Gastrocnemius medialis (tissue), 4 donors: Measurements from ENCODE around the gene FBRSL1. TPM values are rescaled to one million over a fixed set of nuclear protein-coding genes. Genes with fewer than 3 reads are reported as not detected.

Source experiments
- ATAC-seq, 2 donors: fragments of 150-250 bp; one replicate each; pipeline ENCODE4 v1.9.1; 2016
- DNase-seq, 2 donors: peaks; one replicate each; pipeline ENCODE4 v3.0.0-alpha.2; 2019
- H3K27ac ChIP-seq, 4 donors: fragments of 200-600 bp; sonication (generic); 1 replicate in 1 of 4; 2 replicates in 3 of 4; pipeline ENCODE4 v1.5.1; 2016 to 2018; ENCODE audit warnings: mild to moderate bottlenecking in 2 of 4, moderate library complexity in 1 of 4
- H3K27me3 ChIP-seq, 3 donors: fragments of 200-600 bp; sonication (generic) in 2 of 3; 1 replicate in 1 of 3; 2 replicates in 2 of 3; pipeline versions ENCODE4 v1.5.1 to v1.6.0; 2016 to 2019; ENCODE audit warnings: mild to moderate bottlenecking in 1 of 3, moderate library complexity in 1 of 3
- H3K36me3 ChIP-seq, 2 donors: fragments of 200-600 bp; sonication (generic) in 1 of 2; one replicate each; pipeline ENCODE4 v1.5.1; 2017 to 2018
- H3K4me1 ChIP-seq, 2 donors: fragments of 200-600 bp; sonication (generic) in 1 of 2; one replicate each; pipeline ENCODE4 v1.5.1; 2016 to 2017; ENCODE audit warnings: mild to moderate bottlenecking in 2 of 2
- H3K4me3 ChIP-seq, 4 donors: fragments of 200-600 bp; sonication (generic) in 3 of 4; 1 replicate in 1 of 4; 2 replicates in 3 of 4; pipeline ENCODE4 v1.5.1; 2016 to 2019; ENCODE audit warnings: mild to moderate bottlenecking in 2 of 4
- H3K9me3 ChIP-seq, 3 donors: fragments of 200-600 bp; sonication (generic) in 2 of 3; 1 replicate in 1 of 3; 2 replicates in 2 of 3; pipeline ENCODE4 v1.5.1; 2016 to 2019
- POLR2A ChIP-seq, 2 donors: fragments of 450-650 bp; IDR thresholded peaks; one replicate each; pipeline ENCODE4 v1.6.1; 2017; ENCODE audit warnings: antibody characterized with exemption in 2 of 2, mild to moderate bottlenecking in 2 of 2, moderate library complexity in 2 of 2
- in situ Hi-C, 4 donors: fragments of 200-750 bp; cut with MboI; loops; one replicate each; pipeline versions ENCODE4 v1.15.0 to v1.8.0; 2017; ENCODE audit warnings: low sequenced_read_pairs in 4 of 4
- intact Hi-C: fragments of 100-400 bp; cut with DNase I; formaldehyde crosslinking; loops from one replicate; pipeline ENCODE4 v1.15.1; 2023; ENCODE audit warnings: low total_unique reads
- total RNA-seq, 4 donors: library from RNA; depleted of rRNA; stranded (reverse); fragments of >200 nt; gene quantifications; one replicate each; pipeline versions ENCODE4 v1.1.0 to v1.2.3, GENCODE V29; 2016
- TF ChIP-seq, protein P1 (sequence below), 5 experiments: fragments of 450-650 bp in 3 of 5; fragments of 200-600 bp in 2 of 5; sonication (generic) in 2 of 5; IDR thresholded peaks in 4 of 5; conservative IDR thresholded peaks in 1 of 5; 1 replicate in 4 of 5; 2 replicates in 1 of 5; pipeline ENCODE4 v1.5.1; 2016 to 2019; ENCODE audit warnings: antibody characterized with exemption in 5 of 5, mild to moderate bottlenecking in 3 of 5, moderate library complexity in 3 of 5

Gene FBRSL1
- total RNA-seq, 4 donors from 2014 or later: 8.4 to 29.4 (median 22.8) TPM

DNA sequence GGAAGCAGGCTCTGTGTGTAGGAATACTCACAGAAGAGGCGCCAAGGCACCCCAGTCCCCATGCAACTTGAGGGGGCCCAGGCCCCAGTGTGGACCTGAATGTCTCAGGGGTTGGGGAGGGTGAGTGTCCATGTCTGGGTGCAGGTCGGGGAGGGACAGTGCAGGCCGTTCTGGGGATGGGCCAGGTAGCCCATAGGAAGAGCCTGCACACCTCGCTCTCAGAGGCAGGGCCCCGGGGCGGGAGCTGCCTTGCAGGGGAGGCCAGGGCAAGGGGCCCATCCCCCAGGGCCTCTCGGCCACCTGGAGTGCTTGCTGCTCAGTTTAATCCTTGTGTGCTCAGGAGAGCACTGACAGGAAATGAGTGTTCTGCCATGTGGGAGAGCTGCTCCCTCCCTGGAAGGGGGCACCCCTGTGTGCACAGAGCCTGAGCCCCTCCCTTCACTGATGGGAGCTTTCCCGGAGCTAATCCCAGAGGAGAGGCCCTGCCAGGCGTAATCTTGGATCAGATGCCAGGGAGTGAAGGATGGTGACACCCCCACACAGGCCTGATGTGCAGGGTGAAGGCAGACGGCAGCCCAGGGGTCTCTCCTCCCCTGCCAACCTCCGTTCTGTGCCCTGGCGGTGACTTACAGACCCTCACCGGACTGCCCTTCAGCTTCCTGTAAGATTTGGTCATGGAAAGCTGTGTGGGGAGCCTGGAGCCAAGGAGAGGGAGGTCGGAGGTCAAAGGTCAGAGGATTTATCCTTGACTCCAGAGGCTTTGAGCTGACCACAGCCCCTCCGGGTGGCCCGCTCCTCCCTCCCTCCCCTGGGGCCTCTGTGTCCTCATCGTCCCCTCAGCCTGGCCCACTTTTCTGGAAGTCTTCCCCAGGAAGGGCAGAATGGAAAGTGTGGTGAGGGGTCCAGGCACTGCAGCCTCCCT is 24.4 kb upstream of the FBRSL1 start:
- ATAC-seq (no peak), DNase-seq (no peak)
- H3K9me3 ChIP-seq: no peaks in the 10 kb centered on the region
- H3K4me3 ChIP-seq: no peak overlapping the region
- H3K4me1 ChIP-seq: no peaks in the 10 kb centered on the region
- H3K27me3 ChIP-seq: peaks cover 23 to 35% (median 24%) of the 10 kb centered on the region in 3 donors
- TF ChIP-seq POLR2A (IDR thresholded peaks at IDR 0.05): no peak
- TF ChIP-seq, protein P1, sequence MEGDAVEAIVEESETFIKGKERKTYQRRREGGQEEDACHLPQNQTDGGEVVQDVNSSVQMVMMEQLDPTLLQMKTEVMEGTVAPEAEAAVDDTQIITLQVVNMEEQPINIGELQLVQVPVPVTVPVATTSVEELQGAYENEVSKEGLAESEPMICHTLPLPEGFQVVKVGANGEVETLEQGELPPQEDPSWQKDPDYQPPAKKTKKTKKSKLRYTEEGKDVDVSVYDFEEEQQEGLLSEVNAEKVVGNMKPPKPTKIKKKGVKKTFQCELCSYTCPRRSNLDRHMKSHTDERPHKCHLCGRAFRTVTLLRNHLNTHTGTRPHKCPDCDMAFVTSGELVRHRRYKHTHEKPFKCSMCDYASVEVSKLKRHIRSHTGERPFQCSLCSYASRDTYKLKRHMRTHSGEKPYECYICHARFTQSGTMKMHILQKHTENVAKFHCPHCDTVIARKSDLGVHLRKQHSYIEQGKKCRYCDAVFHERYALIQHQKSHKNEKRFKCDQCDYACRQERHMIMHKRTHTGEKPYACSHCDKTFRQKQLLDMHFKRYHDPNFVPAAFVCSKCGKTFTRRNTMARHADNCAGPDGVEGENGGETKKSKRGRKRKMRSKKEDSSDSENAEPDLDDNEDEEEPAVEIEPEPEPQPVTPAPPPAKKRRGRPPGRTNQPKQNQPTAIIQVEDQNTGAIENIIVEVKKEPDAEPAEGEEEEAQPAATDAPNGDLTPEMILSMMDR (IDR thresholded peaks at IDR 0.05 in 4 of 5, conservative IDR thresholded peaks at IDR 0.05 in 1 of 5): no peak
- intact Hi-C loops (no loop called here), in situ Hi-C loops (no loop called here)
- no peaks in the 10 kb centered on the region for H3K36me3 ChIP-seq
- no peak overlapping the region for H3K27ac ChIP-seq

DNA sequence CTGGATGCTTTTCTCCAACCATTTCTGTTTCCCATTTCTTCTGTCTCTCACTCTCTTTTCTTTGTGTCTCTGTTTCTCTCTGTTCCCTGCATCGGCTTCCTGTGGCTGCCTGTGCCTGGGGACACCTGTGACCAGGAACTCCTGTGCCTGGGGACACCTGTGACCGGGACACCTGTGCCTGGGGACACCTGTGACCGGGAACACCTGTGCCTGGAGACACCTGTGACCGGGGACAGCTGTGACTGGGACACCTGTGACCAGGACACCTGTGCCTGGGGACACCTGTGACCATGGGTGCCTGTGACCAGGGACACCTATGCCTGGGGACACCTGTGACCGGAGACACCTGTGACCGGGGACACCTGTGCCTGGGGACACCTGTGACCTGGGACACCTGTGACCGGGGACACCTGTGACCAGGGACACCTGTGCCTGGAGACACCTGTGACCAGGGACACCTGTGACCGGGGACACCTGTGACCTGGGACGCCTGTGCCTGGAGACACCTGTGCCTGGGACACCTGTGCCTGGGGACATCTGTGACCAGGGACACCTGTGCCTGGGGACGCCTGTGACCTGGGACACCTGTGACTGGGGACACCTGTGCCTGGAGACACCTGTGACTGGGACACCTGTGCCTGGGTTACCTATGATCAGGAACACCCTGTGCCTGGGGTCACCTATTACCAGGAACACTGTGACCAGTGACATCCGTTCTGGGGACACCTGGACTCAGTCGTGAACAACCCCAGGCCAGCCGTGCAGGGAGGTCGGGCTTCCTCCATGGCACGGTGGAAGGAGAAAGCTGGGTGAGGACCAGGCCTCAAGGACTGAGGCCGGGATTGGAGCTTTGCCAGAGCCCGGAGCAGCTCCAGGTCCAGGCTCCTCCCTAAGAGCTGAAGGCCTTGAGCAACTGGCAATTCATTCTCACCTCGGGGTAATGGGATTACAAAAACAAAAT is 23.4 kb upstream of the FBRSL1 start:
- no peak for DNase-seq
- intact Hi-C loops: no loop called here
- Histone ChIP-seq H3K27ac (no peak overlapping the region), H3K4me3 (no peak overlapping the region), H3K9me3 (no peaks in the 10 kb centered on the region), H3K4me1 (no peaks in the 10 kb centered on the region), H3K36me3 (no peaks in the 10 kb centered on the region), H3K27me3 (peaks cover 23 to 33% (median 24%) of the 10 kb centered on the region in 3 donors)
- in situ Hi-C loops: no loop called here
- TF ChIP-seq, protein P1 (IDR thresholded peaks at IDR 0.05 in 4 of 5, conservative IDR thresholded peaks at IDR 0.05 in 1 of 5): no peak
- no peak for TF ChIP-seq POLR2A (IDR thresholded peaks at IDR 0.05)
- ATAC-seq: no peak

DNA sequence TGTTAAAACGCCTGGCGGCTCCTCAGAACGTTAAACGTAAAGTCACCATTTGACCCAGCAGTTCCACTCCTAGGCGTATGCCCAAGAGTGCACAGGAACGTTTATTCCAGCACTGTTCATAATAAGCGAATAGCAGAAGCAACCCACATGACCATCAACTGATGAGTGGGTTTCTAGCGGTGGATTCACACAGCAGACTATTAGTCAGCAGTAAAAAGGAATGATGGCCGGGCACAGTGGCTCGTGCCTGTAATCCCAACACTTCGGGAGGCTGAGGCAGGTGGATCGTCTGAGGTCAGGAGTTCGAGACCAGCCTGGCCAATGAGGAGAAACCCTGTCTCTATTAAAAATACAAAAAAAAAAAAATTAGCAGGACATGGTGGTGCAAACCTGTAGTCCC is 22.4 kb upstream of the FBRSL1 start:
- Histone ChIP-seq H3K9me3 (no peaks in the 10 kb centered on the region), H3K27ac (no peak overlapping the region), H3K27me3 (peaks cover 23 to 33% (median 24%) of the 10 kb centered on the region in 3 donors), H3K4me3 (no peak overlapping the region), H3K4me1 (no peaks in the 10 kb centered on the region), H3K36me3 (no peaks in the 10 kb centered on the region)
- intact Hi-C loops (no loop called here), in situ Hi-C loops (no loop called here)
- ATAC-seq (no peak), DNase-seq (no peak)
- no peak for TF ChIP-seq POLR2A (IDR thresholded peaks at IDR 0.05)
- TF ChIP-seq, protein P1 (IDR thresholded peaks at IDR 0.05 in 4 of 5, conservative IDR thresholded peaks at IDR 0.05 in 1 of 5): no peak

DNA sequence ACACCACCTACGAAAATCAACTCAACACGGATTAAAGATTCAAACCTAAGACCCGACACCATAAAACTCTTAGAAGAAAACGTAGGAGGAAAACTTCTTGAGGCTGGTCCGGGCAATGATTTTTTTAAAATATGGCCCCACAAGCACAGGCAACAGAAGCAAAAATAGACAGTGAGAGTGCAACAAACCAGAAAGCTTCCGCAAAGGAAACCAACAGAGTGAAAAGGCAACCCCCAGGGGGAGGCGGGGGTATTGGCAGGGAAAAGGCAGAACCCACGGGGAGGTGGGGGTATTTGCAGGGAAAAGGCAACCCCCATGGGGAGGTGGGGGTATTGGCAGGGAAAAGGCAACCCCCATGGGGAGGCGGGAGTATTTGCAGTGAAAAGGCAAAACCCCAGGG is 20.5 kb upstream of the FBRSL1 start:
- TF ChIP-seq POLR2A (IDR thresholded peaks at IDR 0.05): no peak
- TF ChIP-seq, protein P1 (IDR thresholded peaks at IDR 0.05 in 4 of 5, conservative IDR thresholded peaks at IDR 0.05 in 1 of 5): no peak
- ATAC-seq (no peak), DNase-seq (no peak)
- no peak overlapping the region for H3K27ac ChIP-seq
- H3K9me3 ChIP-seq: no peaks in the 10 kb centered on the region
- in situ Hi-C loops: no loop called here
- H3K27me3 ChIP-seq: peaks cover 23 to 33% (median 24%) of the 10 kb centered on the region in 3 donors
- H3K4me3 ChIP-seq: no peak overlapping the region
- no peaks in the 10 kb centered on the region for H3K4me1 ChIP-seq
- intact Hi-C loops: no loop called here
- no peaks in the 10 kb centered on the region for H3K36me3 ChIP-seq
